ENCODE measurements around the gene TMOD1.
"Not testable (repeated sequence)": the region's sequence is repeated elsewhere in the genome, so short reads cannot be mapped to it uniquely, and the experiment has no call there.

The TMOD1 gene

GRCh38 chr9:97571664-97572063 is 70.2 kb downstream of the TMOD1 start:
- no peak for DNase-seq

GRCh38 chr9:97572196-97572891 is 70.9 kb downstream of the TMOD1 start:
- DNase-seq, result no peak

- DNase-seq, result no peak
Measured at GRCh38 chr9:97572892-97573365, 71.5 kb downstream of the TMOD1 start.

GRCh38 chr9:97573482-97574073 is 72.1 kb downstream of the TMOD1 start:
- DNase-seq, result no peak

GRCh38 chr9:97574101-97574571 is 72.7 kb downstream of the TMOD1 start:
- DNase-seq, result not testable (repeated sequence)

- DNase-seq, result not testable (repeated sequence)
Measured at GRCh38 chr9:97574921-97575672, 73.6 kb downstream of the TMOD1 start.

- no peak for DNase-seq
Measured at GRCh38 chr9:97575673-97576200, 74.3 kb downstream of the TMOD1 start.

- no peak for DNase-seq
Measured at GRCh38 chr9:97577051-97577450, 75.6 kb downstream of the TMOD1 start.

GRCh38 chr9:97578846-97579245 is 77.4 kb downstream of the TMOD1 start:
- no peak for DNase-seq

GRCh38 chr9:97579914-97580313 is 78.4 kb downstream of the TMOD1 start:
- DNase-seq, result no peak

- not testable (repeated sequence) for DNase-seq
Measured at GRCh38 chr9:97581590-97581989, 80.1 kb downstream of the TMOD1 start.

GRCh38 chr9:97584778-97585177 is 83.3 kb downstream of the TMOD1 start:
- DNase-seq, result not testable (repeated sequence)

- not testable (repeated sequence) for DNase-seq
Measured at GRCh38 chr9:97586909-97587308, 85.4 kb downstream of the TMOD1 start.

GRCh38 chr9:97591535-97591934 is 90.1 kb downstream of the TMOD1 start:
- no peak for DNase-seq

- DNase-seq, result no peak
Measured at GRCh38 chr9:97592126-97592525, 90.7 kb downstream of the TMOD1 start.

- peak; percentile 57 for DNase-seq
Measured at GRCh38 chr9:97593960-97594359, 92.5 kb downstream of the TMOD1 start.

- peak; percentile 57 for DNase-seq
Measured at GRCh38 chr9:97594381-97594921, 93.0 kb downstream of the TMOD1 start.

GRCh38 chr9:97596906-97597305 is 95.4 kb downstream of the TMOD1 start:
- DNase-seq, result peak; percentile 84

- peak; percentile 44 for DNase-seq
Measured at GRCh38 chr9:97598461-97599288, 97.2 kb downstream of the TMOD1 start.

GRCh38 chr9:97599314-97599846 is 97.9 kb downstream of the TMOD1 start:
- DNase-seq, result no peak

GRCh38 chr9:97600531-97601227 is 99.2 kb downstream of the TMOD1 start:
- no peak for DNase-seq

All from NCI-H446 treated with DMSO at 0.1 percent for 48 hours (cell line).